Neural cell (in vitro differentiated cells): ENCODE measurements around the gene KCNK15. TPM values are rescaled to one million over a fixed set of nuclear protein-coding genes. Genes with fewer than 3 reads are reported as not detected.

Experiments used
- H2AFZ ChIP-seq: fragments of 200-600, 300-800 bp; sonication (generic), shearing (Covaris generic); 2 replicates; pipeline ENCODE4 v1.6.0; 2014; ENCODE audit warnings: low read depth, mild to moderate bottlenecking, antibody characterized with exemption, low read length, moderate library complexity
- H3F3A ChIP-seq: fragments of 200-600 bp; shearing (Covaris generic); 2 replicates; pipeline ENCODE4 v1.6.1; 2016; ENCODE audit warnings: mild to moderate bottlenecking, moderate library complexity, mixed read lengths, antibody characterized with exemption, low read length; ENCODE audit not compliant: insufficient read depth, poor library complexity, severe bottlenecking
- H3K27ac ChIP-seq: fragments of 200-600, 300-800 bp; sonication (generic), shearing (Covaris generic); 2 replicates; pipeline ENCODE4 v1.5.1; 2014; ENCODE audit warnings: mild to moderate bottlenecking, low read length, moderate library complexity
- H3K27me3 ChIP-seq: fragments of 300-800, 200-600 bp; sonication (generic), shearing (Covaris generic); 2 replicates; pipeline ENCODE4 v1.6.0; 2014; ENCODE audit warnings: mild to moderate bottlenecking, low read depth, low read length, moderate library complexity; ENCODE audit not compliant: insufficient read depth
- H3K36me3 ChIP-seq: fragments of 300-800, 200-600 bp; sonication (generic), shearing (Covaris generic); 2 replicates; pipeline ENCODE4 v1.5.1; 2014; ENCODE audit warnings: mild to moderate bottlenecking, antibody characterized with exemption, low read length, moderate library complexity; ENCODE audit not compliant: insufficient read depth
- H3K4me2 ChIP-seq: fragments of 300-800, 200-600 bp; sonication (generic), shearing (Covaris generic); 2 replicates; pipeline ENCODE4 v1.6.0; 2014; ENCODE audit warnings: mild to moderate bottlenecking, low read length
- H3K4me3 ChIP-seq: fragments of 300-800, 200-600 bp; sonication (generic), shearing (Covaris generic); 2 replicates; pipeline ENCODE4 v1.5.1; 2014; ENCODE audit warnings: mild to moderate bottlenecking, low read length, moderate library complexity
- H3K79me2 ChIP-seq: fragments of 200-600 bp; shearing (Covaris generic); replicated peaks from 2 replicates; pipeline ENCODE4 v1.6.0; 2014; ENCODE audit warnings: mild to moderate bottlenecking, low read length, moderate library complexity; ENCODE audit not compliant: insufficient read depth
- H3K9ac ChIP-seq: fragments of 300-800, 200-600 bp; sonication (generic), shearing (Covaris generic); 2 replicates; pipeline ENCODE4 v1.6.1; 2016; ENCODE audit warnings: mild to moderate bottlenecking, low read length, mixed read lengths
- H3K9me2 ChIP-seq: fragments of 200-600 bp; shearing (Covaris generic); 2 replicates; pipeline ENCODE4 v1.6.1; 2016; ENCODE audit warnings: mild to moderate bottlenecking, low read length, mixed read lengths; ENCODE audit not compliant: insufficient read depth
- H3K9me3 ChIP-seq: fragments of 200-600, 300-800 bp; sonication (generic), shearing (Covaris generic); 2 replicates; pipeline ENCODE4 v1.6.1; 2016; ENCODE audit warnings: mild to moderate bottlenecking, mixed run types, low read length, moderate library complexity, mixed read lengths
- H4K20me1 ChIP-seq: fragments of 200-600 bp; shearing (Covaris generic); 2 replicates; pipeline ENCODE4 v1.6.1; 2016; ENCODE audit warnings: mild to moderate bottlenecking, mixed run types; ENCODE audit not compliant: insufficient read depth
- CTCF ChIP-seq: fragments of 450-650 bp; IDR thresholded peaks from 2 replicates; pipeline ENCODE4 v1.5.1; 2014; ENCODE audit warnings: antibody characterized with exemption, mild to moderate bottlenecking, moderate library complexity; ENCODE audit not compliant: poor library complexity, severe bottlenecking
- EP300 ChIP-seq: fragments of 450-650 bp; conservative IDR thresholded peaks from 2 replicates; pipeline ENCODE4 v1.6.1; 2014; ENCODE audit warnings: antibody characterized with exemption, mild to moderate bottlenecking, moderate library complexity; ENCODE audit not compliant: poor library complexity, severe bottlenecking
- EZH2 ChIP-seq: fragments of 200-600, 300-800 bp; shearing (Covaris generic), sonication (generic); IDR thresholded peaks from 2 replicates; pipeline ENCODE4 v1.6.1; 2014; ENCODE audit warnings: antibody characterized with exemption, low read length, borderline replicate concordance, mild to moderate bottlenecking; ENCODE audit not compliant: insufficient read depth, poor library complexity, severe bottlenecking
- MXI1 ChIP-seq: fragments of 450-650 bp; conservative IDR thresholded peaks from 2 replicates; pipeline ENCODE4 v1.6.1; 2014; ENCODE audit warnings: antibody characterized with exemption, mild to moderate bottlenecking; ENCODE audit not compliant: poor library complexity, severe bottlenecking
- POLR2AphosphoS5 ChIP-seq: IDR thresholded peaks from 2 replicates; pipeline ENCODE4 v1.6.1; 2012
- RAD21 ChIP-seq: fragments of 450-650 bp; conservative IDR thresholded peaks from 2 replicates; pipeline ENCODE4 v1.6.1; 2014; ENCODE audit warnings: antibody characterized with exemption, mild to moderate bottlenecking, moderate library complexity
- REST ChIP-seq: IDR thresholded peaks from 2 replicates; pipeline ENCODE4 v1.6.1; 2012; ENCODE audit warnings: borderline replicate concordance
- SMC3 ChIP-seq: fragments of 450-650 bp; conservative IDR thresholded peaks from 2 replicates; pipeline ENCODE4 v1.6.1; 2014; ENCODE audit warnings: antibody characterized with exemption, mild to moderate bottlenecking, moderate library complexity; ENCODE audit not compliant: poor library complexity
- TAF1 ChIP-seq: IDR thresholded peaks from 2 replicates; pipeline ENCODE4 v1.6.1; 2012; ENCODE audit warnings: low read depth
- polyA plus RNA-seq: library from polyadenylated mRNA; depleted of rRNA; stranded (reverse); fragments of >200 nt; gene quantifications from 2 replicates; pipeline ENCODE4 v1.2.3, GENCODE V29; 2014

The KCNK15 gene
- polyA plus RNA-seq, 1 donor from 2014 or later, result not detected

GRCh38 chr20:44724423-44725091, 21.1 kb upstream of the KCNK15 start:
- Histone ChIP-seq H2AFZ (no peak overlapping the region), H3K4me3 (no peak overlapping the region), H3K36me3 (no peaks in the 10 kb centered on the region), H3K9ac (no peak overlapping the region), H3K4me2 (no peak overlapping the region), H3K9me3 (no peaks in the 10 kb centered on the region), H3K9me2 (no peaks in the 10 kb centered on the region), H3K79me2 (no peaks in the 10 kb centered on the region), H3K27me3 (no peaks in the 10 kb centered on the region), H3K27ac (no peak overlapping the region), H3F3A (no peaks in the 10 kb centered on the region), H4K20me1 (no peaks in the 10 kb centered on the region)
- TF ChIP-seq REST (no peak), EP300 (no peak), CTCF (no peak), SMC3 (no peak), EZH2 (no peak), POLR2AphosphoS5 (no peak), RAD21 (no peak)

GRCh38 chr20:44725837-44726236, 19.8 kb upstream of the KCNK15 start:
- no peak for TF ChIP-seq EZH2
- TF ChIP-seq SMC3, result no peak
- TF ChIP-seq CTCF, result no peak
- no peak for TF ChIP-seq TAF1
- TF ChIP-seq MXI1, result no peak
- TF ChIP-seq EP300, result no peak
- TF ChIP-seq POLR2AphosphoS5, result no peak
- TF ChIP-seq REST, result no peak
- no peak for TF ChIP-seq RAD21
- Histone ChIP-seq H3K79me2 (no peaks in the 10 kb centered on the region), H3K36me3 (no peaks in the 10 kb centered on the region), H3F3A (no peaks in the 10 kb centered on the region), H3K4me2 (no peak overlapping the region), H2AFZ (no peak overlapping the region), H3K4me3 (no peak overlapping the region), H3K9me2 (no peaks in the 10 kb centered on the region), H3K9ac (no peak overlapping the region), H3K9me3 (no peaks in the 10 kb centered on the region), H3K27me3 (no peaks in the 10 kb centered on the region), H4K20me1 (no peaks in the 10 kb centered on the region), H3K27ac (no peak overlapping the region)
